ENCODE measurements around the gene PITPNM3. TPM values are rescaled to one million over a fixed set of nuclear protein-coding genes. Genes with fewer than 3 reads are reported as not detected.

PITPNM3 gene
- total and polyA plus RNA-seq, 11 donors: 0.16 to 1.7 (median 0.33) TPM

DNA sequence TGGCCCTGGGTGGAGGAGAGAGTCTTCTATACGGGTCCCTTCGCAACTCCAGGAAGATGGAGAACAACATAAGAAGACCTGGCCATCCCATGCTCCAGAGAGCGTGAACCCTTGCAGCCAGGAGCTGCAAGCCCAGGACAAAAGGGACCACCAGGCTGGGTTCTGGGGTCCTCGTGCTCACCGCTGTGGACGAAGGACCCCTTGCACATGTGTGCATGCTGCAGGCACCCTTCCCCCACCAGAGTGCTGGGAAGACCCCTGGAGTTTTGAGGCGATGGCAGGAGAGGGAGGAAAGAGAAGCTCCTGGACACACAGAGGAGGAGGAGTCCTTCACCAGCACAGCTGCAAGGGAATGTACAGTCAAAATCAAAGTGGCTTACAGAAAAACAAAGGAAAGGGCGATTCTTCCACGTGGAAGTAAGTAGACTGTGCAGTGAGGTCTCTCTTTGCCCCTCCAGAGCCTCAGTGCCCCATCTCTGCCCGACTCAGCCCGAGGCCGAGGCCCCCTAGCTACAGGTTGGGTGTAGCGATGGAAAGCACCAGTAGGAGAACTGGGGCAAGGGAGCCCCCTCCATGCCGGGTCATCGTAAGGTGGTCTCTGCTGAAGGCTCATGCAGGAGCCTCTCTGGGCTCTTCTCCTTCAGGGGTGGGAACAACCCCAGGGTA lies 60.8 kb downstream of the PITPNM3 start:
- Histone ChIP-seq H3K4me3 (no peak overlapping the region), H3K27ac (no peak overlapping the region), H3K4me1 (peaks cover 0 to 15% (median 7%) of the 10 kb centered on the region in 12 donors), H3K27me3 (peaks cover 0 to 12% (median 3%) of the 10 kb centered on the region in 9 donors), H3K36me3 (no peaks in the 10 kb centered on the region), H3K9me3 (no peaks in the 10 kb centered on the region)
- DNase-seq: no peak
- no peak for TF ChIP-seq POLR2A (IDR thresholded peaks at IDR 0.05)
- TF ChIP-seq, protein P1, sequence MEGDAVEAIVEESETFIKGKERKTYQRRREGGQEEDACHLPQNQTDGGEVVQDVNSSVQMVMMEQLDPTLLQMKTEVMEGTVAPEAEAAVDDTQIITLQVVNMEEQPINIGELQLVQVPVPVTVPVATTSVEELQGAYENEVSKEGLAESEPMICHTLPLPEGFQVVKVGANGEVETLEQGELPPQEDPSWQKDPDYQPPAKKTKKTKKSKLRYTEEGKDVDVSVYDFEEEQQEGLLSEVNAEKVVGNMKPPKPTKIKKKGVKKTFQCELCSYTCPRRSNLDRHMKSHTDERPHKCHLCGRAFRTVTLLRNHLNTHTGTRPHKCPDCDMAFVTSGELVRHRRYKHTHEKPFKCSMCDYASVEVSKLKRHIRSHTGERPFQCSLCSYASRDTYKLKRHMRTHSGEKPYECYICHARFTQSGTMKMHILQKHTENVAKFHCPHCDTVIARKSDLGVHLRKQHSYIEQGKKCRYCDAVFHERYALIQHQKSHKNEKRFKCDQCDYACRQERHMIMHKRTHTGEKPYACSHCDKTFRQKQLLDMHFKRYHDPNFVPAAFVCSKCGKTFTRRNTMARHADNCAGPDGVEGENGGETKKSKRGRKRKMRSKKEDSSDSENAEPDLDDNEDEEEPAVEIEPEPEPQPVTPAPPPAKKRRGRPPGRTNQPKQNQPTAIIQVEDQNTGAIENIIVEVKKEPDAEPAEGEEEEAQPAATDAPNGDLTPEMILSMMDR (IDR thresholded peaks at IDR 0.05): no peak
- no peak for ATAC-seq
- intact Hi-C loops (cut with DNase I): no loop called here
- 46 to 55% (median 51%) methylated on average over 15 of the region's 15 CpGs for WGBS, 4 donors

DNA sequence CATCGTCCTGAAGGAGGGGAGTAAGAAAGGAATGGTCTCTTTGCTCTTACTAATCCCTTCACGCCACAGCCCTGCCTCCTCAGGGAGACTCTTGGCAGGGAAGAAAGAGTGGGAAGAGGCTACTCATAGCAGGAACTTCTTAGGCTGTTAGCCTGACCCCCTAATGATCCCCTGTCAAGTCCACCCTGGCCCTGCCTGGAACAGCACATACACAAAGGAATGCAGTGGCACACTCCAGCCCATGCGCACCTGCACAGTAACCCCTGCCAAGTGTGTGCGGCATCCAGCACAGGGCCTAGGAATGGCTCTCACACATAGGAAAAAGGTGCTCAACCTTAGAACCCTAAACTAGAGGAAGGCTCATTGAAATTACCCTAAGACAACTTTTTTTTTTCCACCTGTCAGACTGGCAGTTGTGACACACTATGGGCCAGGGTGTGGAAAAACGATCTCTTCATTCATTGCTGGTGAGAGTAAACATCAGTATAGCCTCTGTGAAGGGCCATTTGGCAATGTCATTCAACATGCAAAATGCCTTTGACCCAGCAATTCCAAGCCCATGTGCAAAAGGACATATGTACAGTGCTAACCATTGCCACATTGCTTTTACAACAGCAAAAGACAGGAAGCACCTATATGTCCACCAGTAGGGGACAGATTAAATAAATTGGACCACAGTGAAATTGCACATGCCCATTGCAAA lies 62.0 kb downstream of the PITPNM3 start:
- TF ChIP-seq, protein P1 (IDR thresholded peaks at IDR 0.05): no peak
- no peak for TF ChIP-seq POLR2A (IDR thresholded peaks at IDR 0.05)
- no peak overlapping the region for H3K27ac ChIP-seq
- H3K27me3 ChIP-seq: peaks cover 0 to 12% (median 0%) of the 10 kb centered on the region in 9 donors
- no peak overlapping the region for H3K4me3 ChIP-seq
- DNase-seq: no peak
- WGBS, 4 donors: 75 to 84% (median 79%) methylated on average over 5 of the region's 5 CpGs
- intact Hi-C loops (cut with DNase I): no loop called here
- no peak for ATAC-seq
- H3K4me1 ChIP-seq: peaks cover 0 to 15% (median 7%) of the 10 kb centered on the region in 12 donors
- H3K9me3 ChIP-seq: no peaks in the 10 kb centered on the region
- H3K36me3 ChIP-seq: no peaks in the 10 kb centered on the region

DNA sequence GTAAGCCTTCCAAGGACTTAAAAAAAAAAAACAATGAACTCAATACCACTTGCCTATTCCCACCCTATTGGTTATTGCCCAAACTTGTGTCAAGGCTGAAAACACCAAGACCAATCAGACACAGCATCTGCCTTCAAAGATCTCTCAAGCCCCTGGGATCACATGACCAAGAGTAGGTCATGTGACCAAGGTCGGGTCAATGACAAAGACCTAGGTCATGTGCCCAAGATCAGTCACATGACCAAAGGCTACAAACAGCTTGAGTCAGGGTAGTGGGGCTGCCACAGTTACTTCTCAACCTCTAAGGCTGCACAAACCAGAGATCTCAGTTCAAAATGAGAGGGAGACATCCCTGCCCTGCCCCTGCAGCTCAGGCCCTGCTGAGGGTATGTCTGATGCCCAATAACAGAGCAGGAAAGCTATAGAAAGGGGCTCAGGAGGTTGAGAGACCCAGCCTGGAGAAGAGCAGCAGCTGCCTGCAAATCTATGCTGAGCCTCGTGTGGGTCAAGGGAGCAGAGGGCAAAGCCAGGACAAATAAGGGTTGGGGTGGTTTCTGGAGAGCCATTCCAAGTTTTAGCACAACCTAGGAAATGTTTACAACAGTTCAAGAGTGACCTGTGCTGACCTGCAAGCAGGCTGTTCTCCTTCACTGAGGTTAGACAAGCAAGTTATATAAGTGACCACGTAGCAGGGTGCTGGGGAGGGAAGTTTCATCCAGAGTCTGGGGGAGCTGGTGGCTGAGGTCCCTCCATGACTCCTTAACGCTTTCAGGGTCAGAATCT lies 63.3 kb downstream of the PITPNM3 start:
- intact Hi-C loops (cut with DNase I): no loop called here
- Histone ChIP-seq H3K4me1 (peaks cover 0 to 15% (median 7%) of the 10 kb centered on the region in 12 donors), H3K27me3 (peaks cover 0 to 20% (median 0%) of the 10 kb centered on the region in 9 donors), H3K9me3 (no peaks in the 10 kb centered on the region), H3K27ac (no peak overlapping the region), H3K36me3 (no peaks in the 10 kb centered on the region), H3K4me3 (no peak overlapping the region)
- ATAC-seq (no peak), DNase-seq (no peak)
- WGBS, 4 donors: 64 to 76% (median 69%) methylated on average over 4 of the region's 4 CpGs
- no peak for TF ChIP-seq POLR2A (IDR thresholded peaks at IDR 0.05)
- TF ChIP-seq, protein P1 (IDR thresholded peaks at IDR 0.05): no peak

Data from heart left ventricle (tissue), 16 donors.